Measurements from ENCODE around the gene SLMAP. TPM values are rescaled to one million over a fixed set of nuclear protein-coding genes. Genes with fewer than 3 reads are reported as not detected.
A peak's percentile ranks its signal among the peaks of the same experiment; 100 is the strongest.

SLMAP gene
- total RNA-seq, 1 experiment from 2014 or later: 79.5 TPM

DNA sequence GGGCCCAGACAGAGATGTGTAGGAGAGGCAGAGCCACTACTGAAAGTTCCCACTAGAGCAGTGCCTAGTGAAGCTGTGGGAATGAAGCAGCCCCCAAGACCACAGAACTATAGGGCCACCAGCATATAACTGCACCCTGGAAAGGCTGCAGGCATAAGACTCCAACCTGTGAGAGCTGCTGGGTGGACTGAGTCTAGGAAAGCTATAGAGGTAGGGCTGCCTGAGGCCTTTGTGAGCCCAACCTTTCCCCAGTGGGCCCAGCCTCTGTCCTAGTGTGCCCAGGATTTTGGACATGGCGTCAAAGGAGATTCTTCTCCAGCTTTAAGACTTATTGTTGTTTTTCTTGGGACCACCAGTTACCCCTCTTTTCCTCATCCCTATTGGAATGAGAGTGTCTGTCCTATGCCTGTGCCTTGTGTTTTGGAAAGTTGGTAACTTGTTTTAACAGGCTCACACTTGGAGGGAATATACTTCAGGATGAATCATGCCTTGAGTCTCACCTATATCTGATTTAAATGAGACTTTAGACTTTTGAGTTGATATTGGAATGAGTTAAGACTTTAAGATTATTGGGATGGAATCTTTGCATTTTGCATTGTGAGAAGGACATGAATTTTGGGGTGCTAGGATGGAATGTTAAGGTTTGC is 28.1 kb downstream of the SLMAP start (continued):
- TF ChIP-seq, protein P1, sequence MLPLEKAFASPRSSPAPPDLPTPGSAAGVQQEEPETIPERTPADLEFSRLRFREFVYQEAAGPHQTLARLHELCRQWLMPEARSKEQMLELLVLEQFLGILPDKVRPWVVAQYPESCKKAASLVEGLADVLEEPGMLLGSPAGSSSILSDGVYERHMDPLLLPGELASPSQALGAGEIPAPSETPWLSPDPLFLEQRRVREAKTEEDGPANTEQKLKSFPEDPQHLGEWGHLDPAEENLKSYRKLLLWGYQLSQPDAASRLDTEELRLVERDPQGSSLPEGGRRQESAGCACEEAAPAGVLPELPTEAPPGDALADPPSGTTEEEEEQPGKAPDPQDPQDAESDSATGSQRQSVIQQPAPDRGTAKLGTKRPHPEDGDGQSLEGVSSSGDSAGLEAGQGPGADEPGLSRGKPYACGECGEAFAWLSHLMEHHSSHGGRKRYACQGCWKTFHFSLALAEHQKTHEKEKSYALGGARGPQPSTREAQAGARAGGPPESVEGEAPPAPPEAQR (CRISPR knock-in tag; IDR thresholded peaks at IDR 0.05): no peak
- TF ChIP-seq FOXK1 (CRISPR knock-in tag; IDR thresholded peaks at IDR 0.05): no peak
- TF ChIP-seq, protein P2, sequence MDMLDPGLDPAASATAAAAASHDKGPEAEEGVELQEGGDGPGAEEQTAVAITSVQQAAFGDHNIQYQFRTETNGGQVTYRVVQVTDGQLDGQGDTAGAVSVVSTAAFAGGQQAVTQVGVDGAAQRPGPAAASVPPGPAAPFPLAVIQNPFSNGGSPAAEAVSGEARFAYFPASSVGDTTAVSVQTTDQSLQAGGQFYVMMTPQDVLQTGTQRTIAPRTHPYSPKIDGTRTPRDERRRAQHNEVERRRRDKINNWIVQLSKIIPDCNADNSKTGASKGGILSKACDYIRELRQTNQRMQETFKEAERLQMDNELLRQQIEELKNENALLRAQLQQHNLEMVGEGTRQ (CRISPR knock-in tag; IDR thresholded peaks at IDR 0.05): no peak

DNA sequence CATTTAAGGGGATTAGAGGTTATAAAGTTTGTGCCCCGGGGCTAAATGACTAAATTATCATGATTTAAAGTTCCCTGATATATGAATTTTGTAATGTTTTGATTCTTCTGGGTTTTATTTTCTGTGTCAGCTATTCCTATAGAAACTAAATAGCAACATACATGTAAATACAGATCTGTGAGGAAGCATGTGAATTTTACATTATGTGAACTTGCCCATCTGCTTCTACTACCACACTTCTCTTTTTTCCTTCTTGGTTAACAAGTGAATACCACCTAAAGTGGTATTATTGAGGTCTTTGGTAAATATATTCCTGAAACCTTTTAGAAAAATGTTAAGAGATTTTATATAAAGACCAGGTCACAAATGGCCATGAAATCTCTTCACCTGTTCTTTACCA is 29.3 kb downstream of the SLMAP start:
- ATAC-seq (no peak), DNase-seq (ENCODE audit: low spot score) (no peak)
- Mint-ChIP-seq H3K4me3 (no peak overlapping the region), H3K27ac (no peak overlapping the region), H3K4me1 (no peaks in the 10 kb centered on the region), H3K36me3 (no peaks in the 10 kb centered on the region), H3K9me3 (no peaks in the 10 kb centered on the region), H3K27me3 (ENCODE audit: low read depth) (no peaks in the 10 kb centered on the region)
- ChIA-PET POLR2A (no interaction called here), CTCF (no interaction called here)
- TF ChIP-seq ZNF263 (CRISPR knock-in tag; IDR thresholded peaks at IDR 0.05; ENCODE audit: low read depth) (no peak), TP53 (CRISPR knock-in tag; IDR thresholded peaks at IDR 0.05) (no peak), HMGA2 (CRISPR knock-in tag; IDR thresholded peaks at IDR 0.05) (no peak), IRF2 (CRISPR knock-in tag; IDR thresholded peaks at IDR 0.05; ENCODE audit: borderline replicate concordance, low read depth) (no peak)

DNA sequence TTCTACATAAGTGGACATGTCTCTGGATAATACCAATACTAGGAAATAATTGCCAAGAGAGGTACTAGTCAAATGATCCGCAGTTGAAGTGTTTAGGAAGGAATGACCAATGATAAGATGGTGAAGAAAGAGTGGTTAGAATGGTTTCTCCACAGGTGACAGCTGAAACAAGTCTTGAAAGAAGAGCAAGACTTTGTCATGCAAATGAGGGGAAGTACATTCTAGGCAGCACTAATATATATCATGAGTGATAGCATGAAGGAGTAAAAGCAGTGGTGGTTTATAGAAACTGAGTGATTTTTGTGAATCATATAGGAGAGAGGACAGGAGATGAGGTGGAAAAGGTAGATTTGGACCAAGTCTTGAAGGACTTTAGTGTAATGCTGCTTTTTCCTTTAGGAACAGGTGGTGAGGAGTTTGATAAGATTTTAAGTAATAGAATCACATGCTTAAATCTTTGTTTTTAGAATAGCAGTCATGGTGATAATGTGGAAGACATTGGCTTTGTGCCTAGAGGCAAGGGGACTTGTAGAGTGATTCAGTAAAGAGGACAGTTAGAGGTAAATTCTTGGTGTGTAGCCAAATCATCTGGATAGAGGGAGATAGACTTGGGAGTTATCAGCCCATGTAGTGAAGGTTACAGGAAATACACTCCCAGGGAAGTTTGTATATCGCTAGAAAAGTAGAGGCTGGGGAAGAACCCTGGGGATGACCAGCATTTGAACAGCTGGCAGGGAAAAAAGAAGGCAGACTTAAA is 31.9 kb downstream of the SLMAP start:
- H3K27ac Mint-ChIP-seq: no peak overlapping the region
- POLR2A ChIA-PET: no interaction called here
- ATAC-seq: 0 out of 2 replicates have a peak, but pooled peaks have one; percentile 16
- no peak overlapping the region for H3K4me3 Mint-ChIP-seq
- H3K4me1 Mint-ChIP-seq: no peaks in the 10 kb centered on the region
- CTCF ChIA-PET: no interaction called here
- DNase-seq (ENCODE audit: low spot score): no peak
- H3K27me3 Mint-ChIP-seq (ENCODE audit: low read depth): no peaks in the 10 kb centered on the region
- H3K36me3 Mint-ChIP-seq: no peaks in the 10 kb centered on the region
- H3K9me3 Mint-ChIP-seq: no peaks in the 10 kb centered on the region
- TF ChIP-seq PRRX2 (CRISPR knock-in tag; IDR thresholded peaks at IDR 0.05): no peak
- TF ChIP-seq ELF4 (CRISPR knock-in tag; IDR thresholded peaks at IDR 0.05; ENCODE audit: low read depth): no peak
- TF ChIP-seq KAT7 (CRISPR knock-in tag; IDR thresholded peaks at IDR 0.05; ENCODE audit: borderline replicate concordance): no peak
- TF ChIP-seq, protein P1 (CRISPR knock-in tag; IDR thresholded peaks at IDR 0.05): no peak
- TF ChIP-seq, protein P3, sequence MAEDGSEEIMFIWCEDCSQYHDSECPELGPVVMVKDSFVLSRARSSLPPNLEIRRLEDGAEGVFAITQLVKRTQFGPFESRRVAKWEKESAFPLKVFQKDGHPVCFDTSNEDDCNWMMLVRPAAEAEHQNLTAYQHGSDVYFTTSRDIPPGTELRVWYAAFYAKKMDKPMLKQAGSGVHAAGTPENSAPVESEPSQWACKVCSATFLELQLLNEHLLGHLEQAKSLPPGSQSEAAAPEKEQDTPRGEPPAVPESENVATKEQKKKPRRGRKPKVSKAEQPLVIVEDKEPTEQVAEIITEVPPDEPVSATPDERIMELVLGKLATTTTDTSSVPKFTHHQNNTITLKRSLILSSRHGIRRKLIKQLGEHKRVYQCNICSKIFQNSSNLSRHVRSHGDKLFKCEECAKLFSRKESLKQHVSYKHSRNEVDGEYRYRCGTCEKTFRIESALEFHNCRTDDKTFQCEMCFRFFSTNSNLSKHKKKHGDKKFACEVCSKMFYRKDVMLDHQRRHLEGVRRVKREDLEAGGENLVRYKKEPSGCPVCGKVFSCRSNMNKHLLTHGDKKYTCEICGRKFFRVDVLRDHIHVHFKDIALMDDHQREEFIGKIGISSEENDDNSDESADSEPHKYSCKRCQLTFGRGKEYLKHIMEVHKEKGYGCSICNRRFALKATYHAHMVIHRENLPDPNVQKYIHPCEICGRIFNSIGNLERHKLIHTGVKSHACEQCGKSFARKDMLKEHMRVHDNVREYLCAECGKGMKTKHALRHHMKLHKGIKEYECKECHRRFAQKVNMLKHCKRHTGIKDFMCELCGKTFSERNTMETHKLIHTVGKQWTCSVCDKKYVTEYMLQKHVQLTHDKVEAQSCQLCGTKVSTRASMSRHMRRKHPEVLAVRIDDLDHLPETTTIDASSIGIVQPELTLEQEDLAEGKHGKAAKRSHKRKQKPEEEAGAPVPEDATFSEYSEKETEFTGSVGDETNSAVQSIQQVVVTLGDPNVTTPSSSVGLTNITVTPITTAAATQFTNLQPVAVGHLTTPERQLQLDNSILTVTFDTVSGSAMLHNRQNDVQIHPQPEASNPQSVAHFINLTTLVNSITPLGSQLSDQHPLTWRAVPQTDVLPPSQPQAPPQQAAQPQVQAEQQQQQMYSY (CRISPR knock-in tag; IDR thresholded peaks at IDR 0.05): no peak
- TF ChIP-seq, protein P4, sequence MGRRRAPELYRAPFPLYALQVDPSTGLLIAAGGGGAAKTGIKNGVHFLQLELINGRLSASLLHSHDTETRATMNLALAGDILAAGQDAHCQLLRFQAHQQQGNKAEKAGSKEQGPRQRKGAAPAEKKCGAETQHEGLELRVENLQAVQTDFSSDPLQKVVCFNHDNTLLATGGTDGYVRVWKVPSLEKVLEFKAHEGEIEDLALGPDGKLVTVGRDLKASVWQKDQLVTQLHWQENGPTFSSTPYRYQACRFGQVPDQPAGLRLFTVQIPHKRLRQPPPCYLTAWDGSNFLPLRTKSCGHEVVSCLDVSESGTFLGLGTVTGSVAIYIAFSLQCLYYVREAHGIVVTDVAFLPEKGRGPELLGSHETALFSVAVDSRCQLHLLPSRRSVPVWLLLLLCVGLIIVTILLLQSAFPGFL (CRISPR knock-in tag; IDR thresholded peaks at IDR 0.05; ENCODE audit: borderline replicate concordance): no peak
- TF ChIP-seq, protein P5, sequence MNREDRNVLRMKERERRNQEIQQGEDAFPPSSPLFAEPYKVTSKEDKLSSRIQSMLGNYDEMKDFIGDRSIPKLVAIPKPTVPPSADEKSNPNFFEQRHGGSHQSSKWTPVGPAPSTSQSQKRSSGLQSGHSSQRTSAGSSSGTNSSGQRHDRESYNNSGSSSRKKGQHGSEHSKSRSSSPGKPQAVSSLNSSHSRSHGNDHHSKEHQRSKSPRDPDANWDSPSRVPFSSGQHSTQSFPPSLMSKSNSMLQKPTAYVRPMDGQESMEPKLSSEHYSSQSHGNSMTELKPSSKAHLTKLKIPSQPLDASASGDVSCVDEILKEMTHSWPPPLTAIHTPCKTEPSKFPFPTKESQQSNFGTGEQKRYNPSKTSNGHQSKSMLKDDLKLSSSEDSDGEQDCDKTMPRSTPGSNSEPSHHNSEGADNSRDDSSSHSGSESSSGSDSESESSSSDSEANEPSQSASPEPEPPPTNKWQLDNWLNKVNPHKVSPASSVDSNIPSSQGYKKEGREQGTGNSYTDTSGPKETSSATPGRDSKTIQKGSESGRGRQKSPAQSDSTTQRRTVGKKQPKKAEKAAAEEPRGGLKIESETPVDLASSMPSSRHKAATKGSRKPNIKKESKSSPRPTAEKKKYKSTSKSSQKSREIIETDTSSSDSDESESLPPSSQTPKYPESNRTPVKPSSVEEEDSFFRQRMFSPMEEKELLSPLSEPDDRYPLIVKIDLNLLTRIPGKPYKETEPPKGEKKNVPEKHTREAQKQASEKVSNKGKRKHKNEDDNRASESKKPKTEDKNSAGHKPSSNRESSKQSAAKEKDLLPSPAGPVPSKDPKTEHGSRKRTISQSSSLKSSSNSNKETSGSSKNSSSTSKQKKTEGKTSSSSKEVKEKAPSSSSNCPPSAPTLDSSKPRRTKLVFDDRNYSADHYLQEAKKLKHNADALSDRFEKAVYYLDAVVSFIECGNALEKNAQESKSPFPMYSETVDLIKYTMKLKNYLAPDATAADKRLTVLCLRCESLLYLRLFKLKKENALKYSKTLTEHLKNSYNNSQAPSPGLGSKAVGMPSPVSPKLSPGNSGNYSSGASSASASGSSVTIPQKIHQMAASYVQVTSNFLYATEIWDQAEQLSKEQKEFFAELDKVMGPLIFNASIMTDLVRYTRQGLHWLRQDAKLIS (CRISPR knock-in tag; IDR thresholded peaks at IDR 0.05; ENCODE audit: borderline replicate concordance): no peak
- TF ChIP-seq CBFB (CRISPR knock-in tag; IDR thresholded peaks at IDR 0.05; ENCODE audit: low read depth): no peak
- TF ChIP-seq ZNF396 (CRISPR knock-in tag; IDR thresholded peaks at IDR 0.05; ENCODE audit: borderline replicate concordance): no peak
- TF ChIP-seq, protein P6, sequence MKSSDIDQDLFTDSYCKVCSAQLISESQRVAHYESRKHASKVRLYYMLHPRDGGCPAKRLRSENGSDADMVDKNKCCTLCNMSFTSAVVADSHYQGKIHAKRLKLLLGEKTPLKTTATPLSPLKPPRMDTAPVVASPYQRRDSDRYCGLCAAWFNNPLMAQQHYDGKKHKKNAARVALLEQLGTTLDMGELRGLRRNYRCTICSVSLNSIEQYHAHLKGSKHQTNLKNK (CRISPR knock-in tag; IDR thresholded peaks at IDR 0.05): no peak
- TF ChIP-seq TEAD4 (CRISPR knock-in tag; IDR thresholded peaks at IDR 0.05): no peak
- no peak for TF ChIP-seq FOXP1 (CRISPR knock-in tag; IDR thresholded peaks at IDR 0.05; ENCODE audit: borderline replicate concordance)

All from WTC11 (cell line).